Activated CD4-positive, alpha-beta T cell treated with anti-CD3 and anti-CD28 coated beads, Interleukin-2, amount 10 ng/mL, durations not matched to agents 24 days and 14 days (primary cell): ENCODE measurements around the gene GSTO2. TPM values are rescaled to one million over a fixed set of nuclear protein-coding genes. Genes with fewer than 3 reads are reported as not detected.
A peak's percentile ranks its signal among the peaks of the same experiment; 100 is the strongest.

Experiments used
- DNase-seq: peaks from one replicate; pipeline ENCODE4 v3.0.0; 2022
- H3K27ac Mint-ChIP-seq: one replicate; pipeline ENCODE4 v1.8.0; 2022; ENCODE audit warnings: mild to moderate bottlenecking, mixed read lengths
- H3K27me3 Mint-ChIP-seq: one replicate; pipeline ENCODE4 v1.8.0; 2022; ENCODE audit warnings: mixed read lengths
- H3K36me3 Mint-ChIP-seq: one replicate; pipeline ENCODE4 v1.8.0; 2022; ENCODE audit warnings: low read depth, mild to moderate bottlenecking, mixed read lengths
- H3K4me1 Mint-ChIP-seq: one replicate; pipeline ENCODE4 v1.8.0; 2021; ENCODE audit warnings: mixed read lengths
- H3K4me3 Mint-ChIP-seq: one replicate; pipeline ENCODE4 v1.8.0; 2022; ENCODE audit warnings: mild to moderate bottlenecking, moderate library complexity, mixed read lengths
- H3K9me3 Mint-ChIP-seq: one replicate; pipeline ENCODE4 v1.8.0; 2021; ENCODE audit warnings: mixed read lengths
- intact Hi-C: fragments of 100-400 bp; cut with micrococcal nuclease; formaldehyde crosslinking; loops from one replicate; pipeline ENCODE4 v1.15.1; 2023
- total RNA-seq: library from RNA; stranded (reverse); gene quantifications from 2 replicates; pipeline ENCODE4 v1.2.3, GENCODE V29; 2022

The GSTO2 gene
- total RNA-seq, 1 donor from 2014 or later: 0.77 TPM

GRCh38 chr10:104324221-104324686 lies 55.3 kb downstream of the GSTO2 start:
- H3K27ac Mint-ChIP-seq: peak overlapping the region; percentile 81
- H3K9me3 Mint-ChIP-seq: no peaks in the 10 kb centered on the region
- intact Hi-C loops: loop anchor here (2.0 kb wide), 1 partner anchor 15 kb away; the partner anchor contains the start of gene ITPRIP
- peak overlapping the region; percentile 67 for H3K4me3 Mint-ChIP-seq
- no peaks in the 10 kb centered on the region for H3K27me3 Mint-ChIP-seq
- H3K4me1 Mint-ChIP-seq: peaks cover 88% of the 10 kb centered on the region
- H3K36me3 Mint-ChIP-seq: peaks cover 8% of the 10 kb centered on the region
- DNase-seq: peak; percentile 65

- intact Hi-C loops: loop anchor here (2.0 kb wide), 1 partner anchor 14 kb away; the partner anchor contains the start of gene ITPRIP
- H3K4me1 Mint-ChIP-seq: peaks cover 88% of the 10 kb centered on the region
- H3K27me3 Mint-ChIP-seq: no peaks in the 10 kb centered on the region
- DNase-seq: no peak
- H3K4me3 Mint-ChIP-seq: peak overlapping the region; percentile 68
- H3K36me3 Mint-ChIP-seq: peaks cover 8% of the 10 kb centered on the region
- peak overlapping the region; percentile 80 for H3K27ac Mint-ChIP-seq
- H3K9me3 Mint-ChIP-seq: no peaks in the 10 kb centered on the region
These were observed 55.9 kb downstream of the GSTO2 start for GRCh38 chr10:104324931-104325330.

DNA sequence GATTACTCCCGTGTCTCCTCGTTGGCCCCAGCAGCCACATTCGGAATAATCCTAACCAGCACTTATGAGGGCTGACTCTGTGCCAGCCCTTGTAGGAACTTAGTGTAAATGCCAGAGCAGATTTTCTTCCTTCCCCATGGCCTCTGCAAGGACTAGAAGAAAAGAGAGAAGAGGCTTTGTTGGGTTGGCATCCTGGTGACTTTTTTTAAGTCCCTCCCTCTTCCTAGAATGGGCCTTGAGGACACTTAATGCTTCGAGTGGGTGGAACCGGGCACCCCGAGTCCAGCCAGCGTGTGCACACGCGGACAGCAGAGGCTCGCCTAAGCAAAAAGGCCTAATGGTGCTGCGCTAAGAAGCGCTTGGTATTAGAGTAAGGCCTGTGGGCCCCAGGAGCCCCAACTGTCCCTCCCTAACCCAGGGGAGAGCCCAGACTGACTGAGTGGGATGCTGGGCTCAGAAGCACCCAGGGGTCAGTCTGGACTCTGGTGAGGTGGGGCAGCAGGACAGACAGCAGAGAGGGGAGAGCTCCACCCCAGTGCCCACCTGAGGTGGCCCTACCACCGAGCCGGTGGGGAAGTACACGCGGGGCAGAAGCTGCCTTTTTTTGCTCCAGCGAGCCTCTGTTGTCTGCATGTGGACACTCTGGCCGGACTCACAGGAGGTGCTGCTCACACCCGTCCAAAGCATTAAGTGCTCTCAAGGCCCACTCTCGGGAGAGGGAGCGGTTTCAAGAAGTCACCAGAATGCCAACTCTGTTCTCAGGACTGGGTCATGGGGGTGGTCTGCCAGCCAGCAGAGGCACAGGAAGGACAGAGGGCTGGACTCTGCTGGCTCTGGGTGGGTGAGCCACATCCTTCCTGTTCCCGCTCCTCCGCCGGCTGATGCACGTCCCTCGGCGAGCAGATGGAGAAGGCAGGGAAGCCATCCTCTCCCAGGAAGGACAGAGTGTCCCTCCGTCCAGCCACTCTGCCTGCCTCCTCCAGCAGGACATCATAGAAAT lies 56.8 kb downstream of the GSTO2 start:
- DNase-seq: no peak
- Mint-ChIP-seq H3K9me3 (no peaks in the 10 kb centered on the region), H3K27ac (peak overlapping the region; percentile 80), H3K4me1 (peaks cover 88% of the 10 kb centered on the region), H3K36me3 (peaks cover 9% of the 10 kb centered on the region), H3K27me3 (no peaks in the 10 kb centered on the region), H3K4me3 (peak overlapping the region; percentile 68)
- intact Hi-C loops: loop anchor here (2.0 kb wide), 1 partner anchor 13 kb away; the partner anchor contains the start of gene ITPRIP

DNA sequence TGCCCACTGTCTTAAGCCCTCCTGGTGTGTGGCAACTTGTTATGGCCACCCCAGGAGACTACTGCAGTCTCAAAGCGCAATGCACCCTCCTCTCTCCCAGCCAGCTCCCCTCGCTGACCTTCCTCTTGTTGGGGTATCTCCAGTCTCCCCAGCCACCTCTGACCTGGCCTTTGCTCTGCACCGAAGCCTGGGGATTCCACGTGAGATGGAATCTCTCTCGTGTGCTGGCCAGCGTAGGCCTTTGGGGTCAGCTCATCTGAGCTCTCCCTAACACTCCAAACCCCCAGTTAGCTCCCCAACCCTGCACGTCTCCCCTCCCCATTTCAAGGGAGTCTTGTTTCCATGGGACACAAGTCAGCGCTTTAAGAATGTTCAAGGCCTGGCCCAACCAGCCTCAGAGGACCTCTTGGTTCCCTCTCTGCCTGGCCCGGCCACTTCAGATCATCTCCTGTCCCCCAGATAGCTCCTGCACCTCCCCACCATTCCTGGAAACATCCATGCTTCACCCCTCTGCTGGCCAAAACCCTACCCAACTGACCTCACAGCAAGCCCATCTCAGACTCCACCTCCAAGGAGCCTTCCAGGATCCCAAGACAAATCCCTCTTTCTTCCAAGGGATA lies 58.1 kb downstream of the GSTO2 start:
- H3K27ac Mint-ChIP-seq: peak overlapping the region; percentile 69
- intact Hi-C loops: no loop called here
- peaks cover 14% of the 10 kb centered on the region for H3K36me3 Mint-ChIP-seq
- peak overlapping the region; percentile 86 for H3K4me3 Mint-ChIP-seq
- DNase-seq: no peak
- no peaks in the 10 kb centered on the region for H3K27me3 Mint-ChIP-seq
- no peaks in the 10 kb centered on the region for H3K9me3 Mint-ChIP-seq
- H3K4me1 Mint-ChIP-seq: peaks cover 92% of the 10 kb centered on the region

DNA sequence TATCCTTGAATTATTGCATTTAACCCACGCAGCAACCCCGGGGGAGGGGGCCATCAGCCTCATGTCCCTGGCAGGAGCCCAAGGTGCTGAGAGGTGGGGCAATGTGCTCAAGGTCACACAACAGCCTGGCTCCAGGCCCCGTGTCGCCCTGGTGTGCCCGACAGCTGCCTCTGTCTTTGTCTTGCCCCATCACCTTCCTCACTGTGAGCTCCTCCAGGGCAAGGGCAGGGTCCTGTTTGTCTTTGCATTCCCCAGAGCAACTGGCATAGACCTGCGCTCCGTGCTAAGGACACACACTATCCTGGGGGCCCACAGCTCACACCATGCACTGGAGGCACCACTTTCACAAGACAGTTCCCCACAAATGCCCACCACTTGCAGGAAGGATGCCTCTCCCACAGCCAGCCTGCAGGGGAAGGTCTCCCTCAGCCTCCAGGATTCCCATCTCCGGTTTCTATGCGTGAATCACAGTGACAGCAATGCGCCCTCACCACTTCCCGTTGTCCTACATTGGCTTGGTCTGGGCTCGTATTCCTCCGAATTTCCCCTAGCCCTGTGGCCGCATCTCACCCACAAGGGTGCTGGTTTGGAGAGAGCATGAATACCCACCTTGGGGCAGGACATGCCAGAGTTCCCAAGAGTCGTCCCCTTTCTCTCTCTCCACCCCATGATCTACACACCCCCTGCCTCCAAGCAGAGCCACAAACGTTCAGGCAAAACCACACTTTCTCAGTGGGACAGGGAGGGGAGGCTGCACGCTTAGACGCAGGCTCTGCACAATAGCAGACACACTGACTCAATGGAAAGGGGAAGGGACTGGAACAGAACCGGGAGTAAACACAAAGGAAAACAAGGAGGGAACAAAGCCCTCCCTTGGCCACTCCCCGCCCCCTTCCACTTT lies 59.0 kb downstream of the GSTO2 start:
- intact Hi-C loops: loop anchor here (2.0 kb wide), 1 partner anchor 59 kb away; the partner anchor contains the start of gene GSTO2
- Mint-ChIP-seq H3K27me3 (no peaks in the 10 kb centered on the region), H3K27ac (peak overlapping the region; percentile 91), H3K4me1 (peaks cover 90% of the 10 kb centered on the region), H3K4me3 (peak overlapping the region; percentile 86), H3K9me3 (no peaks in the 10 kb centered on the region), H3K36me3 (peaks cover 20% of the 10 kb centered on the region)
- peak; percentile 68 for DNase-seq

- Mint-ChIP-seq H3K27ac (peak overlapping the region; percentile 91), H3K36me3 (peaks cover 23% of the 10 kb centered on the region), H3K9me3 (no peaks in the 10 kb centered on the region), H3K27me3 (no peaks in the 10 kb centered on the region), H3K4me3 (peak overlapping the region; percentile 86), H3K4me1 (peaks cover 90% of the 10 kb centered on the region)
- DNase-seq: no peak
- intact Hi-C loops: loop anchor here (2.0 kb wide), 1 partner anchor 60 kb away; the partner anchor contains the start of gene GSTO2
These were observed 59.6 kb downstream of the GSTO2 start for GRCh38 chr10:104328646-104328895.

GRCh38 chr10:104328896-104329710 lies 60.1 kb downstream of the GSTO2 start:
- Mint-ChIP-seq H3K36me3 (peaks cover 23% of the 10 kb centered on the region), H3K27ac (peak overlapping the region; percentile 91), H3K9me3 (no peaks in the 10 kb centered on the region), H3K4me3 (peak overlapping the region; percentile 86), H3K27me3 (no peaks in the 10 kb centered on the region), H3K4me1 (peaks cover 89% of the 10 kb centered on the region)
- DNase-seq: peak; percentile 88
- intact Hi-C loops: loop anchor here (1.0 to 2.0 kb wide), 5 partner anchors 9 to 60 kb away; partner anchors contain the start of genes GSTO2 and ITPRIP

DNA sequence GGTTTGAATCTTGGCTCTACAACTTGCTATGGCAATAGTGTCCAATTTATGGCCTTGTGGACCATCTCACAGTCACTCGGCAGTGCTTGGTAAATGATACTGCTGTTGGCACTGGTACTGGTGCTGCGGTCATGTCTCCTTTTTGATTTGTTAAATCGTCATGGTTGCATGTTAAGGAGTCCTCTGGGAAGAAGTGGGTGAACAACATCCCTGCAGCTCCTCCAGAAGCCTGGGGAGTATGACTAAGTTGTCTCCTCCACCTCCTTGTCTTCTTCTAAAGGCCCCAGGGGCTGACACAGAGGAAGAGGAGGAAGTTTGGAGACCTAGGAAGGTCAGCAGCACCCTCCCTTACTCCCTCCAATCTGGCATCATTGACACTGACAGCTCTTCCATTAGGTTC lies 60.8 kb downstream of the GSTO2 start:
- intact Hi-C loops: loop anchor here (1.0 to 10.0 kb wide), 6 partner anchors 9 to 415 kb away; partner anchors contain the start of genes GSTO2, ITPRIP and STN1
- peak overlapping the region; percentile 86 for H3K4me3 Mint-ChIP-seq
- no peaks in the 10 kb centered on the region for H3K27me3 Mint-ChIP-seq
- H3K36me3 Mint-ChIP-seq: peaks cover 18% of the 10 kb centered on the region
- no peaks in the 10 kb centered on the region for H3K9me3 Mint-ChIP-seq
- no peak for DNase-seq
- H3K27ac Mint-ChIP-seq: peak overlapping the region; percentile 91
- H3K4me1 Mint-ChIP-seq: peaks cover 87% of the 10 kb centered on the region

DNA sequence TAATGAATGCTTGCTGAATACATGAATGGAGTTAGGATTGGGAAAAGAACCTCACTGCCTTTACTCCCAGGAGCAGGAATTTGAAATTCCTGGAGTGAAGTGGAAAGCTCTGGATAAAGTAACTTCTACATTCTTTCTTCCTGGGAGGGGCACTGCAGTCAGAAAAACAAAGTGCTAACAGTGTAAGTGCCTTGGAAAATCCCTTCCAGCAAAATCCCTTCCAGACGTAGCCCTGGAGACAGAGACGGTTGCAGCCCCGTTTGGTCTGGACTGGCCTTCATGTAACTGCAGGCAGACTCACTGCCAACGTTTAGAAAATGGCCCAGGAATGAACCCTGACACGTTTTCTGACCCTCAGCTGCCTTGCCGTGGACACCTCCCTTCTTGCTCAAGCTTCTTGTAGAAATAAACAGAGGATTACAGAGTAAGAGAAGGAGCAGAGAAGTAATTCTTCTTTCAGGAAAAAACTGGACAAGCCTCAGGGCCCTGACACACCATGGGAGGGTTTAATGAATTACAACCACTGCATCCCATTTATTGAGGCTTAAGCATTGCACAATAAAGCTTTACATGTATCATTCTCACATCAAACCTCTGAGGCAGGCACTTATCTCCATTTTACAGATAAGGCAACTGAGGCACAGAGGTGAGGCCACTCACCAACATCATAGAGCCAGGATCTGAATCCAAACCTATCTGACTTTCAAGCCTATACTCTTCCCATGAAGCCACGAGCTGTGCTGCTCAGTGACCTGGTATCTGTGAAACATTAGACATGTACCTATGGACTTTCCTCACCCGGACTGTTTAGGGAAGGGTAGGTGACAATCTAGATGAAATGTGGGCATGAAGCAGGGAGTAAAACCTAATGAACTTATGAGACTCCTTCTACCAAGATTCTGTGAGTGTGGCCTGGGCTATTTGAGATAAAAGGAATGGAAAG lies 61.5 kb downstream of the GSTO2 start:
- Mint-ChIP-seq H3K9me3 (no peaks in the 10 kb centered on the region), H3K4me1 (peaks cover 87% of the 10 kb centered on the region), H3K4me3 (peak overlapping the region; percentile 86), H3K36me3 (peaks cover 17% of the 10 kb centered on the region), H3K27ac (peak overlapping the region; percentile 91), H3K27me3 (no peaks in the 10 kb centered on the region)
- intact Hi-C loops: loop anchor here (10.0 kb wide), 1 partner anchor 416 kb away; the partner anchor contains the start of gene STN1
- DNase-seq: no peak

GRCh38 chr10:104331208-104331838 lies 62.3 kb downstream of the GSTO2 start:
- DNase-seq: no peak
- peaks cover 88% of the 10 kb centered on the region for H3K4me1 Mint-ChIP-seq
- H3K4me3 Mint-ChIP-seq: no peak overlapping the region
- intact Hi-C loops: loop anchor here (10.0 kb wide), 1 partner anchor 417 kb away; the partner anchor contains the start of gene STN1
- H3K27ac Mint-ChIP-seq: peak overlapping the region; percentile 38
- peaks cover 18% of the 10 kb centered on the region for H3K36me3 Mint-ChIP-seq
- no peaks in the 10 kb centered on the region for H3K27me3 Mint-ChIP-seq
- no peaks in the 10 kb centered on the region for H3K9me3 Mint-ChIP-seq
